Neural crest cell (in vitro differentiated cells): ENCODE data around the gene ADRM1. TPM values are rescaled to one million over a fixed set of nuclear protein-coding genes. Genes with fewer than 3 reads are reported as not detected.

Experiments
- DNase-seq: peaks from one replicate; pipeline ENCODE4 v3.0.0; 2021; ENCODE audit warnings: low read depth, mixed read lengths, low spot score
- H3K27ac Mint-ChIP-seq: one replicate; pipeline ENCODE4 v1.8.0; 2021; ENCODE audit warnings: mild to moderate bottlenecking, mixed read lengths; ENCODE audit not compliant: unreplicated experiment
- H3K27me3 Mint-ChIP-seq: 2 replicates; pipeline ENCODE4 v1.8.0; 2021; ENCODE audit warnings: low read depth, mild to moderate bottlenecking, mixed read lengths
- H3K36me3 Mint-ChIP-seq: 2 replicates; pipeline ENCODE4 v1.8.0; 2021; ENCODE audit warnings: low read depth, mild to moderate bottlenecking, mixed read lengths
- H3K4me1 Mint-ChIP-seq: 2 replicates; pipeline ENCODE4 v1.8.0; 2021; ENCODE audit warnings: mixed read lengths
- H3K4me3 Mint-ChIP-seq: one replicate; pipeline ENCODE4 v1.8.0; 2021; ENCODE audit warnings: mild to moderate bottlenecking, mixed read lengths
- H3K9me3 Mint-ChIP-seq: 2 replicates; pipeline ENCODE4 v1.8.0; 2021; ENCODE audit warnings: mixed read lengths
- total RNA-seq: library from RNA; stranded (reverse); gene quantifications from 2 replicates; pipeline ENCODE4 v1.2.1, GENCODE V29; 2021
- TF ChIP-seq, protein P1 (sequence below): fragments of 200-600 bp; sonication (generic); conservative IDR thresholded peaks from 2 replicates; pipeline ENCODE4 v1.5.0; 2021; ENCODE audit warnings: antibody characterized with exemption, mild to moderate bottlenecking

ADRM1 gene
- total RNA-seq, 1 donor from 2014 or later = 98.8 TPM

- Mint-ChIP-seq H3K27ac (no peak overlapping the region), H3K9me3 (no peaks in the 10 kb centered on the region), H3K36me3 (peaks cover 3% of the 10 kb centered on the region), H3K27me3 (no peaks in the 10 kb centered on the region), H3K4me3 (no peak overlapping the region), H3K4me1 (no peaks in the 10 kb centered on the region)
- TF ChIP-seq, protein P1, sequence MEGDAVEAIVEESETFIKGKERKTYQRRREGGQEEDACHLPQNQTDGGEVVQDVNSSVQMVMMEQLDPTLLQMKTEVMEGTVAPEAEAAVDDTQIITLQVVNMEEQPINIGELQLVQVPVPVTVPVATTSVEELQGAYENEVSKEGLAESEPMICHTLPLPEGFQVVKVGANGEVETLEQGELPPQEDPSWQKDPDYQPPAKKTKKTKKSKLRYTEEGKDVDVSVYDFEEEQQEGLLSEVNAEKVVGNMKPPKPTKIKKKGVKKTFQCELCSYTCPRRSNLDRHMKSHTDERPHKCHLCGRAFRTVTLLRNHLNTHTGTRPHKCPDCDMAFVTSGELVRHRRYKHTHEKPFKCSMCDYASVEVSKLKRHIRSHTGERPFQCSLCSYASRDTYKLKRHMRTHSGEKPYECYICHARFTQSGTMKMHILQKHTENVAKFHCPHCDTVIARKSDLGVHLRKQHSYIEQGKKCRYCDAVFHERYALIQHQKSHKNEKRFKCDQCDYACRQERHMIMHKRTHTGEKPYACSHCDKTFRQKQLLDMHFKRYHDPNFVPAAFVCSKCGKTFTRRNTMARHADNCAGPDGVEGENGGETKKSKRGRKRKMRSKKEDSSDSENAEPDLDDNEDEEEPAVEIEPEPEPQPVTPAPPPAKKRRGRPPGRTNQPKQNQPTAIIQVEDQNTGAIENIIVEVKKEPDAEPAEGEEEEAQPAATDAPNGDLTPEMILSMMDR = no peak
- DNase-seq = no peak
These were observed 43.6 kb upstream of the ADRM1 start for GRCh38 chr20:62259294-62259565.

DNA sequence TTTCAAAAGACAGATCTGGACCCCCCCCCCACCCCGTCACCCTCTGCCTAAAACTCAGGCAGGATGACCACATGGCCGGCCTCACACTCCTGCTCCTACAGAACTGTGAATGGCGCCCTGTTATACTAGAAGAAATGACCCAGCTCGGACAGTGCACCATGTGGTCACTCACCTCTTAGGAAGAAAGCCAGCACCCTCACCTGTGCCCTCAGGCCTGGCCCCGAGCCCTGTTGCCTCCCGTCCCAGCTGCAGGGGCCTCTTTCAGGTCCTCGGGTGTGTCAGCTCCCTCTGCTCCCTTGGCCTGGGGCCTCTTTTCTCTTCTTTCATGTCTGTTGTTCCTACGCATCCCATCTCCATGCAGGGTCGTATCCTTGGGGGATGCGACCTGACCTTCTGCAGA, 40.7 kb upstream of the ADRM1 start:
- Mint-ChIP-seq H3K27me3 (no peaks in the 10 kb centered on the region), H3K9me3 (no peaks in the 10 kb centered on the region), H3K36me3 (peaks cover 11% of the 10 kb centered on the region), H3K4me1 (no peaks in the 10 kb centered on the region), H3K4me3 (no peak overlapping the region), H3K27ac (no peak overlapping the region)
- TF ChIP-seq, protein P1 = no peak
- DNase-seq = no peak

DNA sequence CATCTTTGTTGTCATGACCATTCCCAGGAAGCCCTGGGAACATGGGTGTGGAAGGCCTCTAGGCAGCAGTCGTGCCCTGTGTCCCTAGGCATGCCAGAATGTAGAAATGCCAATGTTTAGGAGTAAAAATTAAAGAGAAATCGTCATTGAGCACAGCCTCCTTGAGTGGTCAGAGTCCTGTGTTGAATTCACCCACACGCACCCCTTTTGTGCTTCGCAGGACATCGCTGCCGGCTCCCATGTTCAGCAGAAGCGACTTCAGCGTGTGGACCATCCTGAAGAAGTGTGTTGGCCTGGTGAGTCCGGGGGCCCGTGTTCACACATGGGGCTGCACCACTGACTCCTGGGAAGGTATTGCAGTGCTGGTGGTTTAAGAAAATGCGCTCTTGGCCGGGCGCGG, 39.4 kb upstream of the ADRM1 start:
- TF ChIP-seq, protein P1 = no peak
- Mint-ChIP-seq H3K4me3 (no peak overlapping the region), H3K9me3 (no peaks in the 10 kb centered on the region), H3K27me3 (no peaks in the 10 kb centered on the region), H3K36me3 (peaks cover 11% of the 10 kb centered on the region), H3K27ac (no peak overlapping the region), H3K4me1 (no peaks in the 10 kb centered on the region)
- no peak for DNase-seq

GRCh38 chr20:62265365-62265764, 37.4 kb upstream of the ADRM1 start:
- TF ChIP-seq, protein P1 = no peak
- no peak overlapping the region for H3K27ac Mint-ChIP-seq
- no peak for DNase-seq
- no peak overlapping the region for H3K4me3 Mint-ChIP-seq
- H3K27me3 Mint-ChIP-seq = no peaks in the 10 kb centered on the region
- H3K9me3 Mint-ChIP-seq = no peaks in the 10 kb centered on the region
- H3K4me1 Mint-ChIP-seq = no peaks in the 10 kb centered on the region
- H3K36me3 Mint-ChIP-seq = peaks cover 11% of the 10 kb centered on the region

- TF ChIP-seq, protein P1 = no peak
- H3K27ac Mint-ChIP-seq = no peak overlapping the region
- H3K4me3 Mint-ChIP-seq = no peak overlapping the region
- no peaks in the 10 kb centered on the region for H3K9me3 Mint-ChIP-seq
- no peaks in the 10 kb centered on the region for H3K27me3 Mint-ChIP-seq
- no peaks in the 10 kb centered on the region for H3K4me1 Mint-ChIP-seq
- peaks cover 11% of the 10 kb centered on the region for H3K36me3 Mint-ChIP-seq
- DNase-seq = no peak
These were observed 36.5 kb upstream of the ADRM1 start for GRCh38 chr20:62266340-62266739.

GRCh38 chr20:62266851-62267250, 35.9 kb upstream of the ADRM1 start:
- peaks cover 11% of the 10 kb centered on the region for H3K36me3 Mint-ChIP-seq
- H3K27ac Mint-ChIP-seq = no peak overlapping the region

More at GRCh38 chr20:62266851-62267250, 35.9 kb upstream of the ADRM1 start:
- H3K9me3 Mint-ChIP-seq = no peaks in the 10 kb centered on the region
- TF ChIP-seq, protein P1 = no peak
- no peak for DNase-seq
- H3K4me3 Mint-ChIP-seq = no peak overlapping the region
- H3K4me1 Mint-ChIP-seq = no peaks in the 10 kb centered on the region
- H3K27me3 Mint-ChIP-seq = no peaks in the 10 kb centered on the region
